Gastroesophageal sphincter (tissue), 4 donors: ENCODE results near the gene CATSPER4. TPM values are rescaled to one million over a fixed set of nuclear protein-coding genes. Genes with fewer than 3 reads are reported as not detected.

ENCODE experiments used
- ATAC-seq: fragments of 150-250 bp; one replicate; pipeline ENCODE4 v1.9.1; 2016; ENCODE audit warnings: mild to moderate bottlenecking, moderate library complexity
- H3K27ac ChIP-seq, 4 donors: fragments of 200-600 bp; sonication (generic) in 3 of 4; 1 replicate in 3 of 4; 2 replicates in 1 of 4; pipeline ENCODE4 v1.5.1; 2016 to 2019
- H3K27me3 ChIP-seq: fragments of 200-600 bp; sonication (generic); one replicate; pipeline ENCODE4 v1.5.1; 2019
- H3K36me3 ChIP-seq, 2 donors: fragments of 200-600 bp; sonication (generic); one replicate each; pipeline ENCODE4 v1.5.1; 2019; ENCODE audit warnings: control low read depth in 1 of 2
- H3K4me1 ChIP-seq, 3 donors: fragments of 200-600 bp; sonication (generic); 1 replicate in 2 of 3; 2 replicates in 1 of 3; pipeline ENCODE4 v1.5.1; 2016 to 2019; ENCODE audit warnings: control low read depth in 2 of 3
- H3K4me3 ChIP-seq, 2 donors: fragments of 200-600 bp; sonication (generic); one replicate each; pipeline ENCODE4 v1.5.1; 2019; ENCODE audit warnings: mild to moderate bottlenecking in 1 of 2, moderate library complexity in 1 of 2
- H3K9me3 ChIP-seq, 3 donors: fragments of 200-600 bp; sonication (generic); one replicate each; pipeline ENCODE4 v1.5.1; 2017 to 2019; ENCODE audit warnings: control low read depth in 2 of 3
- EP300 ChIP-seq: sonication (generic); formaldehyde crosslinking; IDR thresholded peaks from one replicate; pipeline ENCODE4 v1.6.1; 2017; ENCODE audit warnings: antibody characterized with exemption, mild to moderate bottlenecking
- POLR2A ChIP-seq, 2 donors: fragments of 450-650 bp; IDR thresholded peaks; one replicate each; pipeline ENCODE4 v1.6.1; 2017; ENCODE audit warnings: antibody characterized with exemption in 2 of 2, mild to moderate bottlenecking in 2 of 2, moderate library complexity in 1 of 2
- POLR2AphosphoS5 ChIP-seq: sonication (generic); formaldehyde crosslinking; IDR thresholded peaks from one replicate; pipeline ENCODE4 v1.6.1; 2017; ENCODE audit warnings: antibody characterized with exemption
- WGBS, 2 donors: methylation state at CpG; one replicate each; pipeline ENCODE4 v1.1.5; 2018; ENCODE audit warnings: low coverage in 1 of 2; 5-methylcytosine and 5-hydroxymethylcytosine counted together
- total RNA-seq, 4 donors: library from RNA; depleted of rRNA; stranded (reverse); fragments of >200 nt; gene quantifications; one replicate each; pipeline ENCODE4 v1.1.0, GENCODE V29; 2016
- TF ChIP-seq, protein P1 (sequence below), 4 experiments: fragments of 200-600 bp in 2 of 4; fragments of 450-650 bp in 2 of 4; sonication (generic) in 1 of 4; IDR thresholded peaks; one replicate each; pipeline ENCODE4 v1.5.1; 2017 to 2019; ENCODE audit warnings: antibody characterized with exemption in 4 of 4, mild to moderate bottlenecking in 2 of 4, moderate library complexity in 2 of 4

The CATSPER4 gene
- total RNA-seq, 4 donors from 2014 or later = not detected

DNA sequence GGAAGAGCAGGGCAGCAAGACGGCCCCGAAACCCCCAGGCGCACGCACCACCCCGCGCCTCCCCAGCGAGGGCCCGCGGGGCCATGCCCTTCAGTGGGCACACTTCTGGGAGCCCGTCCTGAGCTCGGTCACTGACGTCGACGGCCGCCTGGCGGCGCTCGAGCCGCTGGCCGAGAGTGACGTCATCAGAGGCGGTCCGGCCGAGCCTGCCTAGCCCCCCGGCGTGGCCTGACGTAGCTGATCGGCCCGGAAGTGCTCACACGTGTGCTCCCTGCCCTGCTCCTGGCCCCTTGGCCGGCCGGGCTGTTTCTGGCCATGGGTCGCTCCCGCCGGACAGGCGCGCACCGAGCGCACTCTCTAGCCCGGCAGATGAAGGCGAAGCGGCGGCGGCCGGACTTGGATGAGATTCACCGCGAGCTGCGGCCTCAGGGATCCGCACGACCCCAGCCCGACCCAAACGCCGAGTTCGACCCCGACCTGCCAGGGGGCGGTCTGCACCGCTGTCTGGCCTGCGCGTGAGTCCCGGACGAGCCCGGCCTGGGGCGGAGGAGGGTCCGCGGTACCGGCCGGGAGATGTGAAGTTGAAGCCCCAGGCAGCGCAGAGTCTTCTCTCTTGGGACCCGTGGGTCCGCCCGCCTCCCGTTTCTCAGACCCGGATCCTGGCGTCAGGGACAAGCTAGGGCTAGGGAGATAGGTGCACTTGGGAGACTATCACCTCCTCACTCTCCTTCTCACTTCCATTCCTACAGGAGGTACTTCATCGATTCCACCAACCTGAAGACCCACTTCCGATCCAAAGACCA lies 20.5 kb upstream of the CATSPER4 start, which contains the start of gene ZNF593:
Gene ZNF593, plus strand, starts transcription at position 240 of the 803 bp plus-strand sequence. Its CDS starts 76 bp downstream, at position 316.
- Histone ChIP-seq H3K4me3 (peak within 1 kb of the TSS; percentile 72 to 91), H3K4me1 (peaks cover 3 to 23% (median 8%) of the 10 kb centered on the region in 3 donors), H3K27me3 (no peaks in the 10 kb centered on the region), H3K36me3 (peaks cover 0 to 11% of the 10 kb centered on the region in 2 donors), H3K9me3 (no peaks in the 10 kb centered on the region), H3K27ac (peak within 1 kb of the TSS; percentile 31 to 86 (median 84))
- ATAC-seq = peak; percentile 98
- TF ChIP-seq EP300 (no peak), POLR2A (IDR thresholded peaks at IDR 0.05) (peak; percentile 36 to 52), POLR2AphosphoS5 (peak; percentile 79)
- TF ChIP-seq, protein P1, sequence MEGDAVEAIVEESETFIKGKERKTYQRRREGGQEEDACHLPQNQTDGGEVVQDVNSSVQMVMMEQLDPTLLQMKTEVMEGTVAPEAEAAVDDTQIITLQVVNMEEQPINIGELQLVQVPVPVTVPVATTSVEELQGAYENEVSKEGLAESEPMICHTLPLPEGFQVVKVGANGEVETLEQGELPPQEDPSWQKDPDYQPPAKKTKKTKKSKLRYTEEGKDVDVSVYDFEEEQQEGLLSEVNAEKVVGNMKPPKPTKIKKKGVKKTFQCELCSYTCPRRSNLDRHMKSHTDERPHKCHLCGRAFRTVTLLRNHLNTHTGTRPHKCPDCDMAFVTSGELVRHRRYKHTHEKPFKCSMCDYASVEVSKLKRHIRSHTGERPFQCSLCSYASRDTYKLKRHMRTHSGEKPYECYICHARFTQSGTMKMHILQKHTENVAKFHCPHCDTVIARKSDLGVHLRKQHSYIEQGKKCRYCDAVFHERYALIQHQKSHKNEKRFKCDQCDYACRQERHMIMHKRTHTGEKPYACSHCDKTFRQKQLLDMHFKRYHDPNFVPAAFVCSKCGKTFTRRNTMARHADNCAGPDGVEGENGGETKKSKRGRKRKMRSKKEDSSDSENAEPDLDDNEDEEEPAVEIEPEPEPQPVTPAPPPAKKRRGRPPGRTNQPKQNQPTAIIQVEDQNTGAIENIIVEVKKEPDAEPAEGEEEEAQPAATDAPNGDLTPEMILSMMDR (IDR thresholded peaks at IDR 0.05) = peak in 3 of 4 experiments; percentile 90 to 97 (median 97)
- 0% methylated on average over 7 of the region's 76 CpGs; no CpG with 5 or more reads in 1 of the 2 donors for WGBS, 2 donors

DNA sequence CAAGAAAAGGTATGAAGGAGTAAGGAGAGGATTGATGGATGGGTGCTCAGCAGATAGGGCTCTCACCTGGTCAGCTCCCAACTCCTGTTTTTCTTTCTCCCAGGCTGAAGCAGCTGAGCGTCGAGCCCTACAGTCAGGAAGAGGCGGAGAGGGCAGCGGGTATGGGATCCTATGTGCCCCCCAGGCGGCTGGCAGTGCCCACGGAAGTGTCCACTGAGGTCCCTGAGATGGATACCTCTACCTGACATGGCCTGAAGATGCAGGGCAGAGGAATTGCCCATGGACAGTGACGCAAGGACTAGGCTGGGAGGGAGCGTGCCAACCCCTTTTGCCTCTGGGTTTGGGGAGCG lies 20.0 kb upstream of the CATSPER4 start:
- H3K4me1 ChIP-seq = peaks cover 3 to 23% (median 8%) of the 10 kb centered on the region in 3 donors
- 60 to 100% methylated on average over 1 to 4 of the region's 9 CpGs for WGBS, 2 donors
- TF ChIP-seq POLR2AphosphoS5 (no peak), POLR2A (IDR thresholded peaks at IDR 0.05) (no peak), EP300 (no peak)
- TF ChIP-seq, protein P1 (IDR thresholded peaks at IDR 0.05) = no peak
- no peaks in the 10 kb centered on the region for H3K27me3 ChIP-seq
- H3K4me3 ChIP-seq = peak overlapping the region; percentile 72 to 91
- no peak for ATAC-seq
- H3K9me3 ChIP-seq = no peaks in the 10 kb centered on the region
- H3K36me3 ChIP-seq = peaks cover 0 to 11% of the 10 kb centered on the region in 2 donors
- H3K27ac ChIP-seq = peak overlapping the region in 3 of 4 donors; percentile 81 to 86 (median 86)

GRCh38 chr1:26171084-26172072 lies 19.0 kb upstream of the CATSPER4 start, which contains the start of gene ZNF593OS:
TSS of gene ZNF593OS (minus strand) at chr1:26171832. CDS start at chr1:26171661, 171 bp downstream.
- Histone ChIP-seq H3K27me3 (no peaks in the 10 kb centered on the region), H3K27ac (no peak within 1 kb of the TSS), H3K4me1 (peaks cover 3 to 23% (median 8%) of the 10 kb centered on the region in 3 donors), H3K9me3 (no peaks in the 10 kb centered on the region), H3K4me3 (peak within 1 kb of the TSS in 1 of 2 donors; percentile 91), H3K36me3 (peaks cover 0 to 11% of the 10 kb centered on the region in 2 donors)
- TF ChIP-seq, protein P1 (IDR thresholded peaks at IDR 0.05) = no peak
- no peak for TF ChIP-seq POLR2AphosphoS5
- WGBS, 2 donors = 40% methylated on average over 2 of the region's 34 CpGs; no CpG with 5 or more reads in 1 of the 2 donors
- ATAC-seq = no peak

- TF ChIP-seq POLR2AphosphoS5 = no peak
- TF ChIP-seq POLR2A (IDR thresholded peaks at IDR 0.05) = no peak
- TF ChIP-seq EP300 = no peak
- TF ChIP-seq, protein P1 (IDR thresholded peaks at IDR 0.05) = no peak
- no peak overlapping the region for H3K27ac ChIP-seq
- ATAC-seq = no peak
- no peaks in the 10 kb centered on the region for H3K27me3 ChIP-seq
- 88 to 91% methylated on average over 3 to 8 of the region's 8 CpGs for WGBS, 2 donors
- H3K9me3 ChIP-seq = no peaks in the 10 kb centered on the region
- H3K4me1 ChIP-seq = peaks cover 3 to 12% (median 8%) of the 10 kb centered on the region in 3 donors
- H3K4me3 ChIP-seq = no peak overlapping the region
- H3K36me3 ChIP-seq = peaks cover 0 to 11% of the 10 kb centered on the region in 2 donors
Observed at GRCh38 chr1:26175346-26175745, 15.1 kb upstream of the CATSPER4 start.
